Fibroblast of villous mesenchyme (primary cell): ENCODE results near the gene RAD54L2. TPM values are rescaled to one million over a fixed set of nuclear protein-coding genes. Genes with fewer than 3 reads are reported as not detected.
"Not testable (repeated sequence)": the region's sequence is repeated elsewhere in the genome, so short reads cannot be mapped to it uniquely, and the experiment has no call there.

ENCODE experiments used
- DNase-seq: peaks from one replicate; pipeline ENCODE4 v3.0.0-alpha.2; 2010; ENCODE audit warnings: low read depth
- H3K4me3 ChIP-seq: 2 replicates; pipeline ENCODE4 v1.5.1; 2011; ENCODE audit warnings: low read depth, mild to moderate bottlenecking, low read length
- CTCF ChIP-seq: IDR thresholded peaks from 2 replicates; pipeline ENCODE4 v1.5.1; 2012; ENCODE audit warnings: low read depth, mild to moderate bottlenecking, low read length; ENCODE audit not compliant: insufficient read depth
- total RNA-seq: library from RNA; depleted of rRNA; stranded (reverse); fragments of >200 nt; gene quantifications from 2 replicates; pipeline ENCODE4 v1.2.3, GENCODE V29; 2012

Gene RAD54L2
- total RNA-seq, 1 donor, result 26.3 TPM

- TF ChIP-seq CTCF, result no peak
- DNase-seq, result no peak
- H3K4me3 ChIP-seq, result no peak overlapping the region
These were observed 35.5 kb upstream of the RAD54L2 start for GRCh38 chr3:51503007-51503406.

GRCh38 chr3:51508255-51508654 lies 30.3 kb upstream of the RAD54L2 start:
- no peak for DNase-seq
- TF ChIP-seq CTCF, result no peak
- H3K4me3 ChIP-seq, result no peak overlapping the region

GRCh38 chr3:51510996-51511395 lies 27.5 kb upstream of the RAD54L2 start:
- no peak overlapping the region for H3K4me3 ChIP-seq
- DNase-seq, result no peak
- no peak for TF ChIP-seq CTCF

GRCh38 chr3:51514210-51514609 lies 24.3 kb upstream of the RAD54L2 start:
- no peak for DNase-seq
- no peak for TF ChIP-seq CTCF

GRCh38 chr3:51519848-51520247 lies 18.7 kb upstream of the RAD54L2 start:
- TF ChIP-seq CTCF, result no peak
- no peak for DNase-seq
- H3K4me3 ChIP-seq, result no peak overlapping the region

More at GRCh38 chr3:51514210-51514609, 24.3 kb upstream of the RAD54L2 start:
- no peak overlapping the region for H3K4me3 ChIP-seq

GRCh38 chr3:51520906-51521730 lies 17.4 kb upstream of the RAD54L2 start:
- H3K4me3 ChIP-seq, DNase-seq: not testable (repeated sequence)

GRCh38 chr3:51522273-51522962 lies 16.1 kb upstream of the RAD54L2 start:
- DNase-seq, result peak; percentile 15
- TF ChIP-seq CTCF, result no peak
- H3K4me3 ChIP-seq, result no peak overlapping the region

- DNase-seq, H3K4me3 ChIP-seq: not testable (repeated sequence)
These were observed 13.6 kb upstream of the RAD54L2 start for GRCh38 chr3:51524874-51525273.
